Mesothelial cell of epicardium (in vitro differentiated cells): ENCODE results near the gene AHCYL2. TPM values are rescaled to one million over a fixed set of nuclear protein-coding genes. Genes with fewer than 3 reads are reported as not detected.
"Not testable (repeated sequence)": the region's sequence is repeated elsewhere in the genome, so short reads cannot be mapped to it uniquely, and the experiment has no call there.

Source experiments
- DNase-seq, 2 experiments: peaks; one replicate each; pipeline ENCODE4 v3.0.0; 2021; ENCODE audit warnings: low spot score in 2 of 2; ENCODE audit not compliant: unreplicated experiment in 2 of 2
- H3K27ac Mint-ChIP-seq: 2 replicates; pipeline ENCODE4 v1.8.0; 2021; ENCODE audit warnings: mixed read lengths
- H3K27me3 Mint-ChIP-seq: 2 replicates; pipeline ENCODE4 v1.8.0; 2021; ENCODE audit warnings: low read depth, mixed read lengths
- H3K36me3 Mint-ChIP-seq: 2 replicates; pipeline ENCODE4 v1.8.0; 2021; ENCODE audit warnings: mixed read lengths
- H3K4me1 Mint-ChIP-seq: 2 replicates; pipeline ENCODE4 v1.8.0; 2021; ENCODE audit warnings: mixed read lengths
- H3K4me3 Mint-ChIP-seq: 2 replicates; pipeline ENCODE4 v1.8.0; 2021; ENCODE audit warnings: mild to moderate bottlenecking, moderate library complexity, mixed read lengths
- H3K9me3 Mint-ChIP-seq: 2 replicates; pipeline ENCODE4 v1.8.0; 2021; ENCODE audit warnings: mixed read lengths
- total RNA-seq: library from RNA; stranded (reverse); gene quantifications from 3 replicates; pipeline ENCODE4 v1.2.1, GENCODE V29; 2021
- TF ChIP-seq, protein P1 (sequence below): fragments of 200-600 bp; sonication (generic); IDR thresholded peaks from one replicate; pipeline ENCODE4 v1.5.0; 2021; ENCODE audit warnings: antibody characterized with exemption; ENCODE audit not compliant: unreplicated experiment

The AHCYL2 gene
- total RNA-seq, 1 donor from 2014 or later = 22.8 TPM

DNA sequence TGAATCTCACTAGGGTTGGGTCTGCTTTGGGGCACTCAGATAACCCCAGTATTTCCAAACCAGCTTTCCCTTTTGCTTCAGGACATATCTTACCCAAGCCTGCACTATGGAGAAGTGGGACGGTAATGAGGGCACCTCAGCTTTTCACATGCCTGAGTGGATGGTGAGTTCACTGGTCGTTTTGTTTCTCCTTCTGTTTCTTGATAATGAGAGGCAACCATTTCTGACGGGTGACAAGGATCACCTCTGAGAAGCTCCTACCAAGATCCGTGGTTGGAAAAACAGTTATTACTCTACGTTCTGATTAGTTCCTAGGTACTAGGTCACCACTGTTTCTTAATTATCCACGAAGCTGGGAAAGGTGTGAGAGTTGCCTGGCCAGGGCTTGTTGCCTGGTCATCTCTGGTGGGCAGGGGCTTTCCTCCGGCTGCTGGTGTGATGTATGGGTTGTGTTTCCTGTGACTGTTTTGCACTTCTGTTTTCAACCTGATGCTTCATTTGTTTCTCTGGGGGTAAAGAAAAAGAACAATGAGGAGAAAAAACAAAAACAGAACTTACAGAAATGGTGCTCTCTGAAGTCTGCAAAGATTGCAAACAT is 143.7 kb downstream of the AHCYL2 start:
- Mint-ChIP-seq H3K9me3 (no peaks in the 10 kb centered on the region), H3K4me3 (no peak overlapping the region), H3K36me3 (no peaks in the 10 kb centered on the region), H3K4me1 (peaks cover 5% of the 10 kb centered on the region), H3K27ac (no peak overlapping the region), H3K27me3 (no peaks in the 10 kb centered on the region)
- no peak for DNase-seq
- TF ChIP-seq, protein P1, sequence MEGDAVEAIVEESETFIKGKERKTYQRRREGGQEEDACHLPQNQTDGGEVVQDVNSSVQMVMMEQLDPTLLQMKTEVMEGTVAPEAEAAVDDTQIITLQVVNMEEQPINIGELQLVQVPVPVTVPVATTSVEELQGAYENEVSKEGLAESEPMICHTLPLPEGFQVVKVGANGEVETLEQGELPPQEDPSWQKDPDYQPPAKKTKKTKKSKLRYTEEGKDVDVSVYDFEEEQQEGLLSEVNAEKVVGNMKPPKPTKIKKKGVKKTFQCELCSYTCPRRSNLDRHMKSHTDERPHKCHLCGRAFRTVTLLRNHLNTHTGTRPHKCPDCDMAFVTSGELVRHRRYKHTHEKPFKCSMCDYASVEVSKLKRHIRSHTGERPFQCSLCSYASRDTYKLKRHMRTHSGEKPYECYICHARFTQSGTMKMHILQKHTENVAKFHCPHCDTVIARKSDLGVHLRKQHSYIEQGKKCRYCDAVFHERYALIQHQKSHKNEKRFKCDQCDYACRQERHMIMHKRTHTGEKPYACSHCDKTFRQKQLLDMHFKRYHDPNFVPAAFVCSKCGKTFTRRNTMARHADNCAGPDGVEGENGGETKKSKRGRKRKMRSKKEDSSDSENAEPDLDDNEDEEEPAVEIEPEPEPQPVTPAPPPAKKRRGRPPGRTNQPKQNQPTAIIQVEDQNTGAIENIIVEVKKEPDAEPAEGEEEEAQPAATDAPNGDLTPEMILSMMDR = no peak

DNA sequence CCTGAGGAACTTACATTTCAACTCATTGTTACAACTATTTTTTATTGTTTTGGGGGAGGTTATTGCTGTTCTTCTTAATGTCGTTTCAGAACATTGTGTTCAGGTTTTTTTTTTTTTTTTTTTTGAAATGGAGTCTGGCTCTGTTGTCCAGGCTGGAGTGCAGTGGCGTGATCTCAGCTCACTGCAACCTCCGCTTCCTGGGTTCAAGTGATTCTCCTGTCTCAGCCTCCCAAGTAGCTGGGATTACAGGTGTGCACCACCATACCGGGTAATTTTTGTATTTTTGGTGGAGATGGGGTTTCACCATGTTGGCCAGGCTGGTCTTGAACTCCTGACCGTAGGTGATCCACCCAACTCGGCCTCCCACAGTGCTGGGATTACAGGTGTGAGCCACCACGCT is 144.6 kb downstream of the AHCYL2 start:
- H3K27ac Mint-ChIP-seq, H3K27me3 Mint-ChIP-seq, H3K4me1 Mint-ChIP-seq, DNase-seq, H3K36me3 Mint-ChIP-seq, H3K9me3 Mint-ChIP-seq, H3K4me3 Mint-ChIP-seq: not testable (repeated sequence)

DNA sequence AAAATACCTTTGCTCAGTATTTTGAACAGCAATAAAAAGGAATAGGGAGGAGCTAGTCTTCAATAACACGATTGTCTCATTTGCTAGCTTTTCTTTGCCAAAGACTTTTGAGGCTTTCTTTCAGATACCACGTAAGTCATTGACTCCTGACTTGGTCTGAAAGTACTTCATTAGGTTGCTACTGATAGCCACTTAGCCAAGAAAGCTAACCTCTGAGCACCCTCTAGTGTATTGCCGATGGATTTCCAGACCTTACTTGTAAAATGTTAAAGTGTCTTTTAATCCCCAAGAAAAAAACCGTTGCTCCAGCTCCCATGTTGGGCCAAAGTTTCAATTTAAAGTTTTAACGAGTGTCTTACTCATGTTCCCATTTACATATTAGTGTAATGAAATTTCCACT is 146.0 kb downstream of the AHCYL2 start:
- no peaks in the 10 kb centered on the region for H3K36me3 Mint-ChIP-seq
- H3K4me3 Mint-ChIP-seq = no peak overlapping the region
- H3K27me3 Mint-ChIP-seq = no peaks in the 10 kb centered on the region
- no peaks in the 10 kb centered on the region for H3K9me3 Mint-ChIP-seq
- TF ChIP-seq, protein P1 = no peak
- DNase-seq = no peak
- no peak overlapping the region for H3K27ac Mint-ChIP-seq
- H3K4me1 Mint-ChIP-seq = peaks cover 8% of the 10 kb centered on the region

DNA sequence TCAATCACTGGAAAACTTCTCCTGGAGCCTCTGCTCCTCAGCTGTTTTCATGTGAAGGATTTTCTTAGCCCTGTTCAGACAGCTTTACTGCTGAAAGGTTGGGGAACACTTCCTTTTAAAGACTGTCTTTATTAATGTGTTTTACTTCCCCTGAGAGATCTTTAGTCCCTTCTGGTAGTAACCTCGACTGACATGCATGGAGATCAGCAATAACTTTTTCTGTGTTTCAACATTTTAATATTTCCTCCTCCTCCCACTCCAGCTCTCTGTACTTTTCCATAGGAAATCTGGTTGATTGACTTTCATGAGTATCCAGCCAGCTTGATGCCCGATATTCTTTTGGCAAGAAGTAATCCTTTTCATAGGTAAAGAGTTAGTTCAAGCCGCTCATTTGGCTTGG is 146.7 kb downstream of the AHCYL2 start:
- H3K4me3 Mint-ChIP-seq = no peak overlapping the region
- DNase-seq = no peak
- H3K27ac Mint-ChIP-seq = no peak overlapping the region
- H3K4me1 Mint-ChIP-seq = peaks cover 8% of the 10 kb centered on the region
- no peaks in the 10 kb centered on the region for H3K36me3 Mint-ChIP-seq
- no peaks in the 10 kb centered on the region for H3K27me3 Mint-ChIP-seq
- TF ChIP-seq, protein P1 = no peak
- no peaks in the 10 kb centered on the region for H3K9me3 Mint-ChIP-seq

DNA sequence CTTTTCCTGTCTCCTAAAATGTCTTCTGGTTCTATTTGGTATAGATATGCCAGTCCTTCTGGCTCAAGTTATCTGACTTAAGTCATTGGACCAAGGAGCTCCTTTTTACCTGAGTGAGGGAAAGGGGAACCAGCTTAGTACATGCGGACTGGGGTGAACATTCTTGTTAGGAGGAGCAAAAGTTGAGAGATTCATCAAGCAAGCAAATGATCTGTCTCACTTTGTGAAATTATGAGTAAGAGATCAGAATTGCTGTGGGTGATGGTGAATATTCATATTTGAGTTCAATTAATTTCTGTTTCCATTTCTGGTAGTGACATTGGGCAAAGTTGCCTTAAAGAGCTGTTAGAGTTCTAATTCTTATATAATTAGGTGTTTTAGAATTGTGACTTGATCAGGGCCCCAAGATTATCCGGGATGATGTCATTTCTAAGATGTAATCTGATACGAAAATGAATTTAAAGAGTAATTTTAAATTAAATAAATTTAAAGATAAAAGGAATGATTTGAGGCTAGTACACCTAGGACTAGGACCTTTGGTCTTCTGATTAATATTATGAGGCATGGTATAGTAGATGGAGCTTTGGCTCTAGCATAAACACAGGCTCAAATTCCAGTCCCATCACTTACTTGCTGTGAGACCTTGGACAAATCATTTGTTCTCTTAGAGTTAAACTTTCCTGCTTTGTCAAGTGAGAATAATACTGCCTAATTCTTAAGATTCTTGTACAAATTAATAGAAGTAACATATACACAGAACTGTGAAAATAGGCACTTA is 149.0 kb downstream of the AHCYL2 start:
- Mint-ChIP-seq H3K27me3 (no peaks in the 10 kb centered on the region), H3K27ac (no peak overlapping the region), H3K4me1 (peaks cover 2% of the 10 kb centered on the region), H3K36me3 (no peaks in the 10 kb centered on the region), H3K9me3 (no peaks in the 10 kb centered on the region), H3K4me3 (no peak overlapping the region)
- TF ChIP-seq, protein P1 = no peak
- no peak for DNase-seq

DNA sequence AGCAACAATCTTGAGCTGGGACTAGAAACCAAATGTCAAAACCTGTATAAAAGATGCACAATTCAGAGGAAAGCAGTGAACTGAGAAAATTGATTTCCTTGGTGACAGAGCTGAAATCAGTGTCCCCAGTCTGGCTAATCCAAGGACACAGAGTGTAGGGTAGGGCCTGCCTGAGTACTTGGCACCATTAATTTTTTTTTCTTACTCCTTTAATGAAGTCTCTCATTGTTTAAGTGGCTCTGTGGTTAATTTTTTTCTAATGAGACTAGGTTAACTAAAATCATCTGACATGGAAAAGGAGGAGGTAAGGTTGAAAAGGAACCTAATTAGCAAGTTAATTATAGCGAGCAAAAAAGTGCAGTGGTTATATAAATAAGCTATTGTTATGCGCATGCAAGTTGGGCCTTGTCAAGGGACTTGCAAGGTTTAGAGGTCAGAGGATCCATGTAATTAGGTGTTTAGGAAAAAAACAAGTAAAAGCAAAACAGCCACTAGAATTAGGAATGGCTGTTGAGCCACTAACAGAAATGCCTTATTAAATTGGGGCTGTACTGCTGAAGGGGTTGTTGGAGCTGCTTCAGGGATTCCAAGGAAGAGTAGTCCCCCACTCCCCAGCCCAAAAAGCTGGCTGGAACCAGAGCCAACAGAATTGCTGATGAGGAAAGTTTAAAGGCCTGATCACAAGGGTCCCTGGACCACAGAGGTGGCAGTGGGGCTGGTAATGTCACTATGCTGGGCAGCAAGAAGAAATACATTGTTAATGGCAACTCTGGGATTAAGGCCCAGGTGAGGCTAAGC is 150.5 kb downstream of the AHCYL2 start:
- H3K27ac Mint-ChIP-seq = no peak overlapping the region

More for the DNA sequence above, 150.5 kb downstream of the AHCYL2 start:
- H3K27me3 Mint-ChIP-seq = no peaks in the 10 kb centered on the region
- no peaks in the 10 kb centered on the region for H3K9me3 Mint-ChIP-seq
- no peak for DNase-seq
- H3K36me3 Mint-ChIP-seq = peaks cover 4% of the 10 kb centered on the region
- TF ChIP-seq, protein P1 = no peak
- H3K4me1 Mint-ChIP-seq = peaks cover 2% of the 10 kb centered on the region
- H3K4me3 Mint-ChIP-seq = no peak overlapping the region
